CD4-positive, alpha-beta memory T cell (primary cell): ENCODE measurements around the gene TBC1D16. TPM values are rescaled to one million over a fixed set of nuclear protein-coding genes. Genes with fewer than 3 reads are reported as not detected.
A peak's percentile ranks its signal among the peaks of the same experiment; 100 is the strongest.
"Not testable (repeated sequence)": the region's sequence is repeated elsewhere in the genome, so short reads cannot be mapped to it uniquely, and the experiment has no call there.

Experiments
- CTCF ChIA-PET: fragments of 350-600 bp; sonication (Branson Sonifier 250); formaldehyde crosslinking; loops from one replicate; lab custom pipeline; 2021; ENCODE audit warnings: inconsistent platforms; ENCODE audit not compliant: partially characterized antibody; lab: Charles Lee
- POLR2A ChIA-PET: fragments of 350-600 bp; sonication (Branson Sonifier 250); formaldehyde crosslinking; loops from one replicate; lab custom pipeline; 2021; ENCODE audit not compliant: partially characterized antibody; lab: Charles Lee
- DNase-seq, 5 donors: peaks; one replicate each; pipeline versions ENCODE4 v3.0.0 to v3.0.0-alpha.2; 2020 to 2022; ENCODE audit warnings: mixed read lengths in 1 of 5
- H3K27ac ChIP-seq: one replicate; pipeline ENCODE4 v1.7.0; 2013; ENCODE audit warnings: low read depth, low read length
- H3K27me3 ChIP-seq: 2 replicates; pipeline ENCODE4 v1.7.0; 2013; ENCODE audit warnings: mild to moderate bottlenecking, low read length, moderate library complexity; ENCODE audit not compliant: insufficient read depth
- H3K36me3 ChIP-seq: 2 replicates; pipeline ENCODE4 v1.7.0; 2013; ENCODE audit warnings: mild to moderate bottlenecking, low read length, moderate library complexity; ENCODE audit not compliant: insufficient read depth
- H3K4me1 ChIP-seq: 2 replicates; pipeline ENCODE4 v1.7.0; 2013; ENCODE audit warnings: mild to moderate bottlenecking, low read length, moderate library complexity; ENCODE audit not compliant: insufficient read depth
- H3K4me3 ChIP-seq, 2 donors: one replicate each; pipeline ENCODE4 v1.7.0; 2013; ENCODE audit warnings: low read length in 2 of 2, mild to moderate bottlenecking in 1 of 2
- H3K9me3 ChIP-seq, 2 donors: one replicate each; pipeline ENCODE4 v1.7.0; 2013; ENCODE audit warnings: low read length in 2 of 2, control low read depth in 1 of 2; ENCODE audit not compliant: control insufficient read depth in 1 of 2
- H3K27ac Mint-ChIP-seq, 7 donors: one replicate each; pipeline ENCODE4 v1.8.0; 2020 to 2021; ENCODE audit warnings: mixed read lengths in 7 of 7, mild to moderate bottlenecking in 6 of 7, inconsistent platforms in 3 of 7, moderate library complexity in 3 of 7
- H3K27me3 Mint-ChIP-seq, 2 donors: one replicate each; pipeline ENCODE4 v1.8.0; 2020 to 2021; ENCODE audit warnings: mixed read lengths in 2 of 2
- H3K36me3 Mint-ChIP-seq, 2 donors: one replicate each; pipeline ENCODE4 v1.8.0; 2020 to 2021; ENCODE audit warnings: mixed read lengths in 2 of 2, inconsistent platforms in 1 of 2, mild to moderate bottlenecking in 1 of 2
- H3K4me1 Mint-ChIP-seq, 4 donors: one replicate each; pipeline ENCODE4 v1.8.0; 2020 to 2021; ENCODE audit warnings: mixed read lengths in 4 of 4, mild to moderate bottlenecking in 1 of 4
- H3K4me3 Mint-ChIP-seq, 8 donors: one replicate each; pipeline ENCODE4 v1.8.0; 2020 to 2021; ENCODE audit warnings: mixed read lengths in 8 of 8, mild to moderate bottlenecking in 7 of 8, moderate library complexity in 6 of 8, inconsistent platforms in 3 of 8
- H3K9me3 Mint-ChIP-seq, 8 donors: one replicate each; pipeline ENCODE4 v1.8.0; 2020 to 2021; ENCODE audit warnings: mixed read lengths in 8 of 8, mild to moderate bottlenecking in 5 of 8, inconsistent platforms in 3 of 8, moderate library complexity in 1 of 8
- intact Hi-C: fragments of 100-400 bp; cut with micrococcal nuclease; formaldehyde crosslinking; loops from one replicate; pipeline ENCODE4 v1.15.1; 2023
- polyA plus RNA-seq, 2 donors: library from polyadenylated mRNA; unstranded; fragments of 300-500 nt; fragmentation: Illumina TruSeq; gene quantifications; one replicate each; pipeline ENCODE4 v1.2.3, GENCODE V29; 2021
- total RNA-seq, 2 experiments: library from RNA; stranded (reverse); gene quantifications; one replicate each; pipeline ENCODE4 v1.2.3, GENCODE V29; 2021

The TBC1D16 gene
- total and polyA plus RNA-seq, 4 experiments from 2014 or later, result 1.2 to 1.8 (median 1.3) TPM; not detected in 1

DNA sequence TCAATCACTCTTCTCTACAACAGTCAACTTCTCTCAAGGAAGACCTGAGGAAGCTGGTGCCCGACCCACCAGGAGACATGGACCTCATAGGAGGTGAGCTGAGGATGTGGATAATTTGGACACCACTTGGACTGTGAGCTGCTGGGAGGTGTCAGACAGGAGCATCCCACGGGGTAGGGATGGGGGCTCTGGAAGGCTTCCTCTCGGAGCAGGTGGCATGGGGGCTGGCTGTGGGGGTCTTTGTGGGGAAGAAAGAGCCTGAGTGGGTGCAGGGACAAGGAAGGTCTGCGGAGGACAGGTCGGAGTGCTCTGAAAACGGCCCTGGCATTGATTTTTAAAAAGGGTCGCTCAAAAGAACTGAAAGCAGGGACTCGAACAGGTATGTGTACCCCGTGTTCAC lies 64.0 kb downstream of the TBC1D16 start:
- intact Hi-C loops, result no loop called here
- no peaks in the 10 kb centered on the region for H3K36me3 ChIP-seq
- DNase-seq, result no peak

DNA sequence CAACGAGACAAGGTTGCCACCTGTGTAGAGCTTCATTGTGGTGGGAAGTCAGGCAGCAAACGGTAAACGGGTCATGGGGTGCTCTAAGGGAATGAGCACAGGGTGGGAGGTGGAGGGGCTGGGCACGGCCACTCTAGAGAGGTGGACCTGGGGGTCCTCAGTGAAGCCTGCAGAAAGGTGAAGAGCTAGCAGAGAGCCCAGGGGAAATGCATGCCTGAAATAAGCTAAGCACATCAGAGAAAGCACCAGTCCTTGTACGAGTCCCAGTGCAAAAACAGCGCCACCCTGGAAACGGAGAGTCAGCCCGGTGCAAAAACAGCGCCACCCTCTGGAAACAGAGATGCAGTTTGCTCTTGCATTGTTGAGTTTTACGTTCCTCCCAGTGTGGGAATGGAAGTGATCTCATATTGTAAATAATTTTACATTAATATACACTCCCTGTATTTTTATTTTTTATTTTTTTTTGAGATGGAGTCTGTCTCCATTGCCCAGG lies 65.0 kb downstream of the TBC1D16 start:
- CTCF ChIA-PET, result interaction anchor here (1.0 kb wide), 1 partner anchor 114 kb away, joined by 3 read pairs; no protein-coding TSS in a partner anchor
- Histone ChIP-seq H3K36me3 (no peaks in the 10 kb centered on the region), H3K4me3 (no peak overlapping the region), H3K9me3 (no peaks in the 10 kb centered on the region), H3K27me3 (no peaks in the 10 kb centered on the region), H3K27ac (no peak overlapping the region), H3K4me1 (no peaks in the 10 kb centered on the region)
- intact Hi-C loops, result no loop called here
- Mint-ChIP-seq H3K36me3 (peaks cover 0 to 3% of the 10 kb centered on the region in 2 donors), H3K4me1 (no peaks in the 10 kb centered on the region), H3K27ac (no peak overlapping the region), H3K4me3 (no peak overlapping the region), H3K27me3 (peaks cover 1 to 6% of the 10 kb centered on the region in 2 donors), H3K9me3 (no peaks in the 10 kb centered on the region)
- POLR2A ChIA-PET, result no interaction called here
- peak in 4 of 5 donors; percentile 18 to 42 (median 30) for DNase-seq

More for the DNA sequence above, 64.0 kb downstream of the TBC1D16 start:
- H3K27me3 Mint-ChIP-seq, result peaks cover 1 to 6% of the 10 kb centered on the region in 2 donors
- Histone ChIP-seq H3K27ac (no peak overlapping the region), H3K27me3 (no peaks in the 10 kb centered on the region), H3K4me1 (no peaks in the 10 kb centered on the region), H3K9me3 (no peaks in the 10 kb centered on the region), H3K4me3 (no peak overlapping the region)
- POLR2A ChIA-PET, result no interaction called here
- CTCF ChIA-PET, result no interaction called here
- peak overlapping the region in 1 of 7 donors; percentile 20 for H3K27ac Mint-ChIP-seq
- H3K4me1 Mint-ChIP-seq, result no peaks in the 10 kb centered on the region
- H3K4me3 Mint-ChIP-seq, result no peak overlapping the region
- no peaks in the 10 kb centered on the region for H3K9me3 Mint-ChIP-seq
- peaks cover 0 to 3% of the 10 kb centered on the region in 2 donors for H3K36me3 Mint-ChIP-seq

DNA sequence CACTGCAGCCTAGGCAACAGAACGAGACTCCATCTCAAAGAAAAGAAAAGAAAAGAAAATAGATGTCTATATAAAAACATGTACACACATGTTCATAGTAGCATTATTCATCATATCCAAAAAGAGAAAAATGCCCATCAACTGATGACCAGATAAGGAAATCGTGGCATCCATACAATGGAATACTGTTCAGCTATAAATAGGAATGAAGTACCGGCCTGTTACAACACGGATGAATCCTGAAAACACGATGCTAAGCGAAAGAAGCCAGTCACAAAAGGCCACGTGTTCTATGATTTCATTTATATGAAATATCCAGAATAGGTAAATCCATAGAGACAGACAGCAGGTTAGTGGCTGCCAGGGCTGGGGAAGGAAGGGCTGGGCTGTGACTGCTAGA lies 65.8 kb downstream of the TBC1D16 start:
- intact Hi-C loops, result no loop called here
- POLR2A ChIA-PET, result no interaction called here

DNA sequence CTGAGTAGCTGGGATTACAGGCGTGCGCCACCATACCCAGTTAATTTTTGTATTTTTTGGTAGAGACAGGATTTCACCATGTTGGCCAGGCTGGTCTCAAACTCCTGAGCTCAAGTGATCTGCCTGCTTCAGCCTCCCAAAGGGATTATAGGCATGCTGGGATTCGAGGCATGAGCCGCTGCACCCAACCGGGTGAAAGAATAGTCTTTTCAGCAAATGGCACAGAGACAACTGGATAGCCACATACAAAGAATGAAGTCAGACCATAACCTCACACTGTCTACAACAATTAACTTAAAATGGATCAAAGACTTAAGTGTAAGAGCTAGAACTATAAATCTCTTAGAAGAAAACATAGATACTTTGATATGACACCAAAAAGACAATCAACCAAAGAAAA lies 67.6 kb downstream of the TBC1D16 start:
- ChIA-PET POLR2A (no interaction called here), CTCF (interaction anchor here (1.2 kb wide), 1 partner anchor 159 kb away, joined by 3 read pairs; no protein-coding TSS in a partner anchor)
- no peak overlapping the region for H3K27ac Mint-ChIP-seq
- H3K4me1 Mint-ChIP-seq, result no peaks in the 10 kb centered on the region
- H3K36me3 Mint-ChIP-seq, result peaks cover 0 to 3% of the 10 kb centered on the region in 2 donors
- Histone ChIP-seq H3K4me3 (no peak overlapping the region), H3K36me3 (no peaks in the 10 kb centered on the region), H3K9me3 (no peaks in the 10 kb centered on the region), H3K27ac (no peak overlapping the region), H3K4me1 (no peaks in the 10 kb centered on the region), H3K27me3 (no peaks in the 10 kb centered on the region)
- H3K9me3 Mint-ChIP-seq, result no peaks in the 10 kb centered on the region
- intact Hi-C loops, result no loop called here
- no peak overlapping the region for H3K4me3 Mint-ChIP-seq
- peaks cover 8 to 16% of the 10 kb centered on the region in 2 donors for H3K27me3 Mint-ChIP-seq
- DNase-seq, result no peak

More for the DNA sequence above, 65.8 kb downstream of the TBC1D16 start:
- Histone ChIP-seq H3K27ac (no peak overlapping the region), H3K36me3 (no peaks in the 10 kb centered on the region), H3K4me3 (no peak overlapping the region), H3K9me3 (no peaks in the 10 kb centered on the region), H3K4me1 (no peaks in the 10 kb centered on the region), H3K27me3 (no peaks in the 10 kb centered on the region)
- DNase-seq, result no peak
- H3K27ac Mint-ChIP-seq, result no peak overlapping the region
- peaks cover 1 to 8% of the 10 kb centered on the region in 2 donors for H3K27me3 Mint-ChIP-seq
- H3K36me3 Mint-ChIP-seq, result peaks cover 0 to 3% of the 10 kb centered on the region in 2 donors
- no peaks in the 10 kb centered on the region for H3K9me3 Mint-ChIP-seq
- no peaks in the 10 kb centered on the region for H3K4me1 Mint-ChIP-seq
- CTCF ChIA-PET, result interaction anchor here (1.0 kb wide), 1 partner anchor 113 kb away, joined by 3 read pairs; no protein-coding TSS in a partner anchor
- no peak overlapping the region for H3K4me3 Mint-ChIP-seq

DNA sequence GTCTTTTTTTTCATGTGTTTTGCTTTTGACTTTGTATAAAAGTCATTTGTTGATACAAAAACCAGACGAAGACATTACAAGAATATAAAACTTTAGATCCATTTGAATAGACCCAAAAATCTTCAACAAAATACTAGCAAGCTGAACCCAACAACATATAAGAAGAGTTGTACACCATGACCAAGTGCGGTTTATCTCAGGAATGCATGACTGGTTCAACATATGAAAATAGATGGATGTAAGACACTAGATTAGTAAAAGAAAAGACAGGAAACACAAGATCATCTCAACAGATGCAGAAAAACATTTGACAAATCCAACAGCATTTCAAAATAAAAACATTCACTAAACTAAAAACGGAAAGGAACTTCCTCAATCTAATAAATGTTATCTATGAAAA lies 69.0 kb downstream of the TBC1D16 start:
- no peaks in the 10 kb centered on the region for H3K36me3 Mint-ChIP-seq
- no peak overlapping the region for H3K4me3 Mint-ChIP-seq
- H3K27ac ChIP-seq, result no peak overlapping the region
- no peaks in the 10 kb centered on the region for H3K36me3 ChIP-seq
- no peaks in the 10 kb centered on the region for H3K9me3 Mint-ChIP-seq
- intact Hi-C loops, result no loop called here
- peaks cover 10 to 16% of the 10 kb centered on the region in 2 donors for H3K27me3 Mint-ChIP-seq
- no peaks in the 10 kb centered on the region for H3K9me3 ChIP-seq
- no peaks in the 10 kb centered on the region for H3K27me3 ChIP-seq
- ChIA-PET CTCF (no interaction called here), POLR2A (no interaction called here)
- no peaks in the 10 kb centered on the region for H3K4me1 ChIP-seq
- no peaks in the 10 kb centered on the region for H3K4me1 Mint-ChIP-seq
- no peak overlapping the region for H3K27ac Mint-ChIP-seq
- no peak overlapping the region for H3K4me3 ChIP-seq
- DNase-seq, result no peak

DNA sequence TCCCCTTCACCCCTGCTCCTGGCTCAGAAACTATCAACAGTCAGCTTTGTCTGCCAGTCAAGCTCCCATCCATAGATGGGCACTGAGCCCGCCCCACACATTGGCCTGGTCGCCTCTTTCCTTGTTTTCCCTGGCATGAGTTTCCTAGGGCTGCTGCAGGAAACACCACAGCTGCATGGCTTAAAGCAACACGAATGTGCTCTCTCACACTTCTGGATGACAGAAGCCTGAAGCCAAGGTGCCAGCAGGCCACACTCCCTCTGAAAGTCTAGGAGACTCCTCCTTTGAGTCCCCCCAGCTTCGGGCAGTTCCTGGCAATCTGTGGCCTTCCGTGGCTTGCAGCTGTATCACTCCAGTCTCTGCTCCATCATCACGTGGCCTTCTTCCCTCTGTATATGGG lies 69.9 kb downstream of the TBC1D16 start:
- H3K36me3 Mint-ChIP-seq, result no peaks in the 10 kb centered on the region
- H3K9me3 Mint-ChIP-seq, result no peaks in the 10 kb centered on the region
- no peak overlapping the region for H3K27ac Mint-ChIP-seq
- Histone ChIP-seq H3K36me3 (no peaks in the 10 kb centered on the region), H3K27me3 (no peaks in the 10 kb centered on the region), H3K4me3 (no peak overlapping the region), H3K9me3 (no peaks in the 10 kb centered on the region), H3K4me1 (no peaks in the 10 kb centered on the region), H3K27ac (no peak overlapping the region)
- H3K4me3 Mint-ChIP-seq, result no peak overlapping the region
- intact Hi-C loops, result no loop called here
- H3K27me3 Mint-ChIP-seq, result peaks cover 9 to 16% of the 10 kb centered on the region in 2 donors
- DNase-seq, result no peak
- ChIA-PET POLR2A (no interaction called here), CTCF (no interaction called here)
- H3K4me1 Mint-ChIP-seq, result peaks cover 0 to 4% (median 3%) of the 10 kb centered on the region in 4 donors

DNA sequence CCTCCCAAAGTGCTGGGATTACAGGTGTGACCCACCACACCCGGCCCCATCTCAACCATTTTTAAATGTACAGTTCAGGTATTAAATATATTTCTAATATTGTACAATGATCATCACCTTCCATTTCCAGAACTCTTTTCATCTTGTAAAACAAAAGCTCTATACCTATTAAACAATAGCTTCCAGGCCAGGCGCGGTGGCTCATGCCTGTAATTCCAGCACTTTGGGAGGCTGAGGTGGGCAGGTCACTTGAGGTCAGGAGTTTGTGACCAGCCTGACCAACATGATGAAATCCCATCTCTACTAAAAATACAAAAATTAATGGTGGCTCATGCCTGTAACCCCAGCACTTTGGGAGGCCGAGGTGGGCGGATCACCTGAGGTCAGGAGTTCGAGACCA lies 73.2 kb downstream of the TBC1D16 start:
- CTCF ChIA-PET, H3K27me3 ChIP-seq, H3K36me3 ChIP-seq, H3K9me3 Mint-ChIP-seq, H3K27ac ChIP-seq, H3K4me3 Mint-ChIP-seq, H3K4me3 ChIP-seq, intact Hi-C loops, DNase-seq, H3K36me3 Mint-ChIP-seq, H3K27ac Mint-ChIP-seq, H3K4me1 Mint-ChIP-seq, H3K9me3 ChIP-seq, POLR2A ChIA-PET, H3K4me1 ChIP-seq: not testable (repeated sequence)
- peaks cover 10 to 14% of the 10 kb centered on the region in 2 donors for H3K27me3 Mint-ChIP-seq
